RWPE1 (cell line): ENCODE measurements around the gene PIK3CD.
A peak's percentile ranks its signal among the peaks of the same experiment; 100 is the strongest.

Experiments
- CTCF ChIA-PET: fragments of 350-600 bp; sonication (Branson Sonifier 250); formaldehyde crosslinking; extraction: SDS; loops from one replicate; lab custom pipeline; 2021; lab: Yijun Ruan, JAX
- POLR2A ChIA-PET: fragments of 400-600 bp; formaldehyde crosslinking; extraction: SDS; loops from one replicate; lab custom pipeline; 2020; ENCODE audit warnings: antibody characterized with exemption; ENCODE audit not compliant: low non-redundant PET; lab: Yijun Ruan, JAX
- DNase-seq: peaks from one replicate; pipeline ENCODE4 v3.0.0; 2012; ENCODE audit warnings: low spot score
- H3K27ac ChIP-seq: fragments of 450-650 bp; 2 replicates; pipeline ENCODE4 v1.5.1; 2017
- CTCF ChIP-seq: fragments of 450-650 bp; conservative IDR thresholded peaks from 2 replicates; pipeline ENCODE4 v1.5.1; 2017; ENCODE audit warnings: low read depth, mild to moderate bottlenecking

Gene PIK3CD

GRCh38 chr1:9604836-9605235, 46.7 kb upstream of the PIK3CD start:
- ChIA-PET CTCF (no interaction called here), POLR2A (no interaction called here)
- TF ChIP-seq CTCF = no peak
- peak overlapping the region; percentile 1; the same call in 1 of the 2 replicates for H3K27ac ChIP-seq
- no peak for DNase-seq

GRCh38 chr1:9605946-9606455, 45.5 kb upstream of the PIK3CD start:
- H3K27ac ChIP-seq = no peak overlapping the region
- ChIA-PET POLR2A (no interaction called here), CTCF (no interaction called here)
- DNase-seq = no peak
- no peak for TF ChIP-seq CTCF

- CTCF ChIA-PET = no interaction called here
- DNase-seq = no peak
- H3K27ac ChIP-seq = peak overlapping the region; percentile 18
- TF ChIP-seq CTCF = no peak
- POLR2A ChIA-PET = no interaction called here
These were observed 45.1 kb upstream of the PIK3CD start for GRCh38 chr1:9606458-9606857.

DNA sequence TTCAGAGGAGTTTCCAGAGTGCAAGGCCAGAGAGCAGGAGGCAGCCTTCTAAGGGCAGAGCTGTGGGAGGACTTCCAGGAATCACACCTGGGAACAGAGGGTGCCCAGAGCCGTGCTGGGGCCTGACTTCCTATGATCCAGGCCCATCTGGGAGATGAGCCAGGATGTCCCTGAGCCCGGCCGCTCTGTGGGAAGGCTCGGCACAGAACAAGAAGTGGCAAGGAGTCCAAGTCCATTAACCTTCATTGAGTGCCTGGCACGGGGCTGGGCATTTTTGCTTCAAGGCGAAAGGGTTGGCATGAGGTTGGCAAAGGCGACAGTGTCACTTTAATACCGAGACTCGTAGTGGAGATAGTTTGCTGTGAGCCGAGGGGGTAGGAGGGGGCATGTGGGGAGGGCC, 44.6 kb upstream of the PIK3CD start:
- TF ChIP-seq CTCF = no peak
- no peak for DNase-seq
- peak overlapping the region; percentile 18 for H3K27ac ChIP-seq
- ChIA-PET CTCF (interaction anchor here (1.2 kb wide), 1 partner anchor 14 kb away, joined by 9 read pairs; no protein-coding TSS in a partner anchor), POLR2A (no interaction called here)

- POLR2A ChIA-PET = no interaction called here
- DNase-seq = no peak
- TF ChIP-seq CTCF = no peak
- H3K27ac ChIP-seq = peak overlapping the region; percentile 18
- CTCF ChIA-PET = interaction anchor here (1.2 kb wide), 1 partner anchor 14 kb away, joined by 9 read pairs; no protein-coding TSS in a partner anchor
These were observed 44.2 kb upstream of the PIK3CD start for GRCh38 chr1:9607352-9607751.

- TF ChIP-seq CTCF = no peak
- no peak overlapping the region for H3K27ac ChIP-seq
- ChIA-PET POLR2A (no interaction called here), CTCF (interaction anchor here (0.5 to 0.7 kb wide), 3 partner anchors 16 to 442 kb away, joined by 3 to 6 read pairs (median 3); no protein-coding TSS in a partner anchor)
- no peak for DNase-seq
These were observed 41.5 kb upstream of the PIK3CD start for GRCh38 chr1:9609998-9610397.
